ENCODE data around the gene CLEC2L.

The CLEC2L gene

DNA sequence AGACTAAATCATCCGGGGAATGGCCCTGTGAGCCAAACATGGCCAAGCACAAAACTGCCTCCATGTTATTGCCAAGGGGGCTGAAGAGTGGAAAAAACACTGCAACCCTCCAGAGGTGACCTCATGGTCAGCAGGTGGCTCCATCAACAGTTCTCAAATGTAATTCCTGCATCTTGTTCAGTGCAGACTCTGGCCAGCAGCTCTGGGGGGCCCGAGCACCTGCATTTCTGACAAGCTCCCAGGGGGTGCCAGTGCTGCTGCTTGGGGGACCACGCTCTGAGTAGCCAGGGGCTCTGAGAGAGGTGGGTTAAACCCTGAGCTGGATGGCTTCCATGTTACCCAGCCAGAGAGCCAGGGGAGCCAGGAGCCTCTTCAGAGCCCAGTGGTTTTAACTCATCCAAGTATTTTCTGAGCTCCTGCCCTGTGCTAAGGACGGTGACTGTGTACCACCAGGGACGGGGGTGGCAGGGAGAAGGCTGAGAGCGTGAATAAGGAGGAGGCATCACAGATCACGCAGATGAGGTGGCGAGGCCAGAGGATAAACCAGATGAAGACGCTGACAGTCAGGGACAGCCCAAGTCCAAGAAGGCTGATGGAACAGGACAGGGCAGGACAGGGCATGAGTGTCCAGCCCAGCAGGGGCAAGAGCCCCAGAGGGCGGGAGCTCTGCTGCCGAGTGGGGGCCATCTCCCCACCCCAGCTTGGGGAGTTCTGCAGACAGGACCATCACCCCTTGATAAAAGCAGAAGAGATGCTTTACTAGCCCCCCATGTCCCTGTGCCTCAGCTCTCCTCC lies 52.9 kb downstream of the CLEC2L start:
- DNase-seq, result no peak

GRCh38 chr7:139580435-139580834 lies 57.0 kb downstream of the CLEC2L start:
- DNase-seq, result no peak

GRCh38 chr7:139582130-139582650 lies 58.7 kb downstream of the CLEC2L start:
- DNase-seq, result no peak

- DNase-seq, result no peak
Observed at GRCh38 chr7:139582671-139583155, 59.2 kb downstream of the CLEC2L start.

- DNase-seq, result peak; percentile 16
Observed at GRCh38 chr7:139583826-139584553, 60.5 kb downstream of the CLEC2L start.

GRCh38 chr7:139585042-139585441 lies 61.6 kb downstream of the CLEC2L start:
- peak; percentile 7 for DNase-seq

- DNase-seq, result peak; percentile 4
Observed at GRCh38 chr7:139586286-139586685, 62.8 kb downstream of the CLEC2L start.

- DNase-seq, result peak; percentile 5
Observed at GRCh38 chr7:139587535-139587934, 64.0 kb downstream of the CLEC2L start.

- DNase-seq, result peak; percentile 7
Observed at GRCh38 chr7:139588632-139589031, 65.1 kb downstream of the CLEC2L start.

GRCh38 chr7:139589474-139589873 lies 66.0 kb downstream of the CLEC2L start:
- DNase-seq, result no peak

GRCh38 chr7:139591550-139592195 lies 68.2 kb downstream of the CLEC2L start:
- DNase-seq, result peak; percentile 4

- DNase-seq, result no peak
Observed at GRCh38 chr7:139592801-139593461, 69.4 kb downstream of the CLEC2L start.

GRCh38 chr7:139594090-139594489 lies 70.6 kb downstream of the CLEC2L start:
- DNase-seq, result no peak

Measured in stimulated activated CD8-positive, alpha-beta memory T cell treated with anti-CD3 and anti-CD28 coated beads, Interleukin-4, amount 100 ng/mL, for 48 hours (primary cell).